Measurements from ENCODE around the gene KCNT2. TPM values are rescaled to one million over a fixed set of nuclear protein-coding genes. Genes with fewer than 3 reads are reported as not detected.

The KCNT2 gene
- total RNA-seq, 2 experiments from 2014 or later, result not detected

DNA sequence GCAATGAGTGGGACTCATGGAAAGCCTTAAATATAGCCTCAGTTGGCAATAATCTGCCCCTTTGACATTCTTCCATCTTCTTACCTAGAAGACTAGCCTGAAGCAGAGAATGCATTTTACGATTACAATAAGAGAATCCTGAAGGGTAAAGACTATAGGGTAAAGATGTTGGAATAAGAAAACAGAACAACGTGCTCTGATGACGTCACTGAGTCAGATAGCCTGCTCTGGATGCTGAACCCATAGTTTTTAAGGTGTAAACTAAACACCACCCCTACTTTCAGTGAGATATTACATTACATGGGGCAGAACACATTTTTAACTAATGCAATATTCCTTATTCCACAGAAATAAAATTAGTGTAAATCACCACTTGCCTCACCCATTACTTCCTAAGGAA is 240.4 kb downstream of the KCNT2 start:
- Histone ChIP-seq H3K9me3 (ENCODE audit: low read length) (no peaks in the 10 kb centered on the region), H2AFZ (ENCODE audit: low read length) (no peak overlapping the region), H3K4me3 (ENCODE audit: low read depth, low read length, poor library complexity, severe bottlenecking) (no peak overlapping the region), H3K79me2 (ENCODE audit: insufficient read depth, low read depth, low read length) (no peaks in the 10 kb centered on the region), H3K27ac (ENCODE audit: low read depth, low read length, poor library complexity, severe bottlenecking) (no peak overlapping the region), H3K4me1 (ENCODE audit: insufficient read depth, low read length, poor library complexity, severe bottlenecking) (no peaks in the 10 kb centered on the region), H3K9me2 (ENCODE audit: insufficient read depth, low read length) (no peaks in the 10 kb centered on the region), H3K4me2 (ENCODE audit: low read length) (no peak overlapping the region), H4K20me1 (ENCODE audit: insufficient read depth, low read length) (no peaks in the 10 kb centered on the region), H3K36me3 (ENCODE audit: insufficient read depth, low read length) (no peaks in the 10 kb centered on the region)
- POLR2A ChIA-PET, result no interaction called here
- no TSS peak for BruUV-seq (replicated peaks)
- no peak for TF ChIP-seq CTCF (conservative IDR thresholded peaks at IDR 0.05; ENCODE audit: low read length)
- TF ChIP-seq EZH2phosphoT487 (IDR thresholded peaks at IDR 0.05; ENCODE audit: borderline replicate concordance, low read depth, low read length), result no peak
- intact Hi-C loops (cut with micrococcal nuclease; ENCODE audit: unreplicated experiment), result no loop called here
- DNase-seq (ENCODE audit: low spot score), result no peak
- CTCF ChIA-PET (ENCODE audit: unreplicated experiment), result no interaction called here

GRCh38 chr1:196366817-196367495 is 241.3 kb downstream of the KCNT2 start:
- POLR2A ChIA-PET, result no interaction called here
- no peak overlapping the region for H3K4me2 ChIP-seq (ENCODE audit: low read length)
- no peaks in the 10 kb centered on the region for H4K20me1 ChIP-seq (ENCODE audit: insufficient read depth, low read length)
- no peaks in the 10 kb centered on the region for H3K9me3 ChIP-seq (ENCODE audit: low read length)
- H2AFZ ChIP-seq (ENCODE audit: low read length), result no peak overlapping the region
- no peak overlapping the region for H3K4me3 ChIP-seq (ENCODE audit: low read depth, low read length, poor library complexity, severe bottlenecking)
- intact Hi-C loops (cut with micrococcal nuclease; ENCODE audit: unreplicated experiment), result no loop called here
- BruUV-seq (replicated peaks), result no TSS peak
- H3K4me1 ChIP-seq (ENCODE audit: insufficient read depth, low read length, poor library complexity, severe bottlenecking), result no peaks in the 10 kb centered on the region
- DNase-seq (ENCODE audit: low spot score), result no peak
- no peaks in the 10 kb centered on the region for H3K36me3 ChIP-seq (ENCODE audit: insufficient read depth, low read length)
- no peak overlapping the region for H3K27ac ChIP-seq (ENCODE audit: low read depth, low read length, poor library complexity, severe bottlenecking)
- CTCF ChIA-PET (ENCODE audit: unreplicated experiment), result no interaction called here
- no peak for TF ChIP-seq CTCF (conservative IDR thresholded peaks at IDR 0.05; ENCODE audit: low read length)
- no peak for TF ChIP-seq EZH2phosphoT487 (IDR thresholded peaks at IDR 0.05; ENCODE audit: borderline replicate concordance, low read depth, low read length)
- H3K9me2 ChIP-seq (ENCODE audit: insufficient read depth, low read length), result no peaks in the 10 kb centered on the region
- no peaks in the 10 kb centered on the region for H3K79me2 ChIP-seq (ENCODE audit: insufficient read depth, low read depth, low read length)

GRCh38 chr1:196361112-196361714 is 247.0 kb downstream of the KCNT2 start:
- H3K9me2 ChIP-seq (ENCODE audit: insufficient read depth, low read length), result no peaks in the 10 kb centered on the region
- intact Hi-C loops (cut with micrococcal nuclease; ENCODE audit: unreplicated experiment), result no loop called here
- POLR2A ChIA-PET, result no interaction called here

More at GRCh38 chr1:196361112-196361714, 247.0 kb downstream of the KCNT2 start:
- H3K27ac ChIP-seq (ENCODE audit: low read depth, low read length, poor library complexity, severe bottlenecking), result no peak overlapping the region
- no peaks in the 10 kb centered on the region for H3K4me1 ChIP-seq (ENCODE audit: insufficient read depth, low read length, poor library complexity, severe bottlenecking)
- no peak overlapping the region for H3K4me3 ChIP-seq (ENCODE audit: low read depth, low read length, poor library complexity, severe bottlenecking)
- CTCF ChIA-PET (ENCODE audit: unreplicated experiment), result no interaction called here
- H4K20me1 ChIP-seq (ENCODE audit: insufficient read depth, low read length), result no peaks in the 10 kb centered on the region
- H3K4me2 ChIP-seq (ENCODE audit: low read length), result no peak overlapping the region
- TF ChIP-seq EZH2phosphoT487 (IDR thresholded peaks at IDR 0.05; ENCODE audit: borderline replicate concordance, low read depth, low read length), result no peak
- TF ChIP-seq CTCF (conservative IDR thresholded peaks at IDR 0.05; ENCODE audit: low read length), result no peak
- DNase-seq (ENCODE audit: low spot score), result no peak
- no peaks in the 10 kb centered on the region for H3K9me3 ChIP-seq (ENCODE audit: low read length)
- no peaks in the 10 kb centered on the region for H3K36me3 ChIP-seq (ENCODE audit: insufficient read depth, low read length)
- no TSS peak for BruUV-seq (replicated peaks)
- no peaks in the 10 kb centered on the region for H3K79me2 ChIP-seq (ENCODE audit: insufficient read depth, low read depth, low read length)
- no peak overlapping the region for H2AFZ ChIP-seq (ENCODE audit: low read length)
